CD4-positive, alpha-beta T cell treated with Interferon alpha-2 for 1 hour (primary cell): ENCODE data around the gene TXNRD2.
"Not testable (repeated sequence)": the region's sequence is repeated elsewhere in the genome, so short reads cannot be mapped to it uniquely, and the experiment has no call there.

ENCODE experiments used
- DNase-seq, 2 donors: peaks; one replicate each; pipeline ENCODE4 v3.0.0-alpha.2; 2020 to 2022

The TXNRD2 gene

GRCh38 chr22:19886605-19887255 lies 54.9 kb downstream of the TXNRD2 start:
- peak; percentile 37 to 56 for DNase-seq

DNA sequence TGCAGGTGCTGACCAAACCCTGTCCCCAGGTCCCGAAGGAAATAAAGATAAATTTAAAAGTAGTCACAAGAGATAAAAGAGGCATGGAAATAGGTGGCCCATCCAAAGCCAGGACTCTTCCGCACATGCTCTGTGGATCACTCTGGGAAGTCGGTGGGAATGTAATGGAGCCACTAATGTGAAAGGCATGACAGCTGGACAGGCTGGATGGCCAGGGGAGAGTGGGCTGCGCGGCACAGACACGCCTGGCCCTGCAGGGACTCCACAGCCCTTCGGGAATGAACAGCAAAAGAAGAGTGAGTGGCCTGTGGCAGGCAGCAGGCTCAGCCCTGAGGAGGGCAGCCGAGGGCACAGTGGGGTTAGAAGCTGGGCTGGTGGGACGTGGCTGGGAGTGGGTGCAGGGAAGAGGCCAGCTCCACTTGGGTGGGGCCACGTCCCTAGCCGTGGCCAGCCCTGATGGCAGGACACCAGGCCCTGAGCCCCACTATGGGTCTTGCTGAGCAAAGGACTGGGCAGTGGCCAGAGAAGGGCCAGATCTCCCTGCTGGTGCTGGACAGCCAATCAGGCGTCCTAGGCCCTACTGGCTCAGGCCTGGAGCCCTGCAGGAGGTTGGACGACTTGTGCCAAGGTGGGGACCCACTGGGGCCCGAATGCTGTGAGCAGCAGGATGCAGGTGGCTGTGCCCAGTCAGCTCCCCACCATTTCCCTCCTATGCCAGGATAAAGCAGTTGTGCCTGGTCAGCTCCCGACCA lies 55.6 kb downstream of the TXNRD2 start:
- DNase-seq = no peak

GRCh38 chr22:19884954-19885751 lies 56.5 kb downstream of the TXNRD2 start:
- DNase-seq = no peak

DNA sequence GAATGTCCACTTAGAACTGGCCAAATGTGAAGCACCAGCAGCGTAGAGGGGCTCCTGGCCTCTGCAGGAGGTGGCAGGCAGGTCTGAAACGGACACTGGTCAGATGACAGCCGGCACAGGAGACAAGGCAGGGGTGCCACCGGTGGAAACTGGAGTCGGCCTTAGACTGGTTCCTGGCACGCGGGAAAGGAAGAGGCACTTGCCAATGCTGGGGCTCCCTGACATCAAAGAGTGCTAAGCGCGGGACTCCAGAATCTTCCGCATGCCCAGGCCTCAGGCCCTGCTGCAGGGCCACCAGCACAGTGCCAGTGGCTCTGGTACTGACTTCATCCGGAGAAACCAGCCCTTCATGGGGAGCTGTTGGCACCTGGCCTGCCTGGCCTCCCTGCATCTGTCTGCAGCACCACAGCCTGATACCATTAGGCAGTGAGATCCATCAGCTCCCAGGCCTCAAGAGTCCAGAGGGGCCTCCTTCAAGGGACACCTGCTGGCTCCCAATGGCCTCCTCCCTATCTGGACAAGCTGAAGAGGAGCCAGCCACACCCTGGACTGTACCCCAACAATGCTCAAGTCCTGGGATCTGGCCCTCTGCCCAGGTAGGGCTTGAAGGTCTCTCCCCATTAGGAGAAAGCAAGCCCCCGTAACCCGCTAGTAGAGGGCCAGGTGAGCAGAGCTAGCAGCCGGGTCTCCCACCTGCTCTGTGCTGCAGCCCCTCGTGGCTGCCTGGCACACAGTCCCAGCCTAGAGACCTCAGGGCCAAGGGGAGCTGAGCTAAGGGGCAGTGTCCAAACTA lies 57.3 kb downstream of the TXNRD2 start:
- no peak for DNase-seq

- DNase-seq = not testable (repeated sequence)
Observed at GRCh38 chr22:19883446-19883845, 58.2 kb downstream of the TXNRD2 start.

DNA sequence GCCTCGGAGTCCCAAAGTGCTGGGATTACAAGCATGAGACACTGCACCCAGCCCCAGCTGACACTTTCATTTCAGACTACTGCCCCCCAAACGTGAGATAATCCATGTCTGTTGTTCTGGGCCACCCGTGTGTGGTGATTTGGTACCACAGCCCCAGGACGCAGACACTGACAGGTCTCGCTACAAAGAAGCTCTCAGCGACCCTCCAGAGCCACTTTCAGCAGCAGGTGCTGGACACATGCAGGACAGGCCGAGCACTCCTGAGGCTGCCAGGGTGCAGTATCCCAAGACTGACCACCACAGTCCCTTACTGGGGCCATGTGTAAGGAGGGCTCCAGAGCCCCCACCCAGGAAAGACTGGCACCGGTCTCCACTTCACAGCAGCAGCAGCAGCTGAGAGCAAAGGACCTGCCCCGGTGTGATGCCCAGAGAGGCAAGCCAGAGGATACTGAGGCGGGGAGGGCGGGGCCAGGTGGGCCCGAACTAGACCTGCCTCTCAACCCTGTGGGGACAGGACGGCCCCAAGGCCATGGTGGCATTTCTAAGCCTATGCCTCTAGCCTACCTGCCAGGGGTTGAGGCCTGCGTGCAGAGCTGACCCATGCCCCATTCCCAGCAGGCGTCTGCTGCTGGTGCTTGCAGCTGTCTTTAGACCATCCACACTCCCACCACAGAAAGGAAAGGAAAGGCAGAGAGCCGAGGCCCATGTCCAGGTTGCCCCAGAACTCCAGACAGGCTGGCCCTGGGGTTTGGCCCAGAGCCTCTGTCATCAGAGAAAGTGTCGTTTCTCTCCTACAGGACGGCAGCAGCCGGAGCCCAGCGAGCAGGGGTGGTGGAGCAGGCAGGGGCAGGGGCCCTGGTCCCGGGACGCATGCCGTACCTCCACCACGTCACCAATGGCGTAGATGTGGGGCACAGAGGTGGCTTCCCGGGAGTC lies 58.9 kb downstream of the TXNRD2 start:
- no peak for DNase-seq

GRCh38 chr22:19880786-19881569 lies 60.6 kb downstream of the TXNRD2 start:
- no peak for DNase-seq

GRCh38 chr22:19879992-19880785 lies 61.4 kb downstream of the TXNRD2 start:
- no peak for DNase-seq

DNA sequence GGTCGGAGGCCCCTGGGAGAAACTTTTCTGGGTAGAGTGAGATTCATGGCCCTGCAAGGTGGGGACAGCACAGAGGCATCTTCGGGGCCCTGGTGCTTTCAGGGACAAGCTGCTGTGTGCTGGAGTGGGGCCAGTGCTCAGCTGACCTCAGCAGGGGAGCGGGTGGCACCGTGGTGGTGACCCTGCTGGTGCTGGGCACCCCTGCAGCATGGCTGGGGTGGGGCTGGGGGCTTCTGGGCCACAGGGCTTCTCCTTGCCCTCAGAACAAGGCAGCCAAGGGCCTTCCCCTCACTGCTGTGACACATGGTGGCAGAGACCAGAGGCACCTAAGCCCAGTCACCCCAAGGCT lies 62.0 kb downstream of the TXNRD2 start:
- no peak for DNase-seq

- DNase-seq = no peak
Observed at GRCh38 chr22:19879246-19879570, 62.4 kb downstream of the TXNRD2 start.

DNA sequence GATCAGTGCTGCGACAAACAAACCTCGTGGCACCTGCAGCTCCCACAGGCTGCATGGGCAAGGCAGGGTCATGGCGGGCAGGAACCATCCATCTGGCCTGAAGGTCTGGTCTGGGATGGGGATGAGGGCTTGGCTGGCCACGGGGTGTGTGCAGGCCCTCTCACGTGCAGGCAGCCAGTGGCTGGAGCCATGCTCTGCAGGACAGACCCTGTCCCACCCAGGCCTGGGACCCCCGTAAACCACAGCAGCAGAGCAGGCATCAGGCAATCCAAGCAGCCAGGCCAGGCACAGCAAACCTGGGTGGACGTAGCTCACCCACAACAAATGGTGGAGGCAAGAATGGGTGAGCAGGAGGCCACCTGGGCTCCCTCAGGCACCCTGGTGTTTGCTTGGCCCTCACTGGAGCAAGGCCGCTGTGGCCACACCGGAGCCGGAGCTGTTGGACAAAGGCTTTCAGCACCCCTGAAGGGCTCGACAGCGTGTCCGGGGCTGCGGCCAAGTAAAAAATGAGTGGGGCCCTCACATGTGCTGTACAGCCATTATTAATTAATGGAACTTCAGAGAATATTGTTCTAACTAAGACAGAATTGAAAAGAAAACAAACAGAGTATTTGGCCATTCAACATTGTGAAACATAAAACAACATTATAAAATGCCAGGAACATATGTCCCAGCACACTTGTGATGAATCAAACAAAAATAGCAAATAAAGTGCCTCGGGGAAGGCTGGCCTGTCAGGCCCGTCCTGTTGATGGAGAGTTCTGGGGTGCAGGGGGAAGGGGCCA lies 63.0 kb downstream of the TXNRD2 start:
- DNase-seq = no peak

DNA sequence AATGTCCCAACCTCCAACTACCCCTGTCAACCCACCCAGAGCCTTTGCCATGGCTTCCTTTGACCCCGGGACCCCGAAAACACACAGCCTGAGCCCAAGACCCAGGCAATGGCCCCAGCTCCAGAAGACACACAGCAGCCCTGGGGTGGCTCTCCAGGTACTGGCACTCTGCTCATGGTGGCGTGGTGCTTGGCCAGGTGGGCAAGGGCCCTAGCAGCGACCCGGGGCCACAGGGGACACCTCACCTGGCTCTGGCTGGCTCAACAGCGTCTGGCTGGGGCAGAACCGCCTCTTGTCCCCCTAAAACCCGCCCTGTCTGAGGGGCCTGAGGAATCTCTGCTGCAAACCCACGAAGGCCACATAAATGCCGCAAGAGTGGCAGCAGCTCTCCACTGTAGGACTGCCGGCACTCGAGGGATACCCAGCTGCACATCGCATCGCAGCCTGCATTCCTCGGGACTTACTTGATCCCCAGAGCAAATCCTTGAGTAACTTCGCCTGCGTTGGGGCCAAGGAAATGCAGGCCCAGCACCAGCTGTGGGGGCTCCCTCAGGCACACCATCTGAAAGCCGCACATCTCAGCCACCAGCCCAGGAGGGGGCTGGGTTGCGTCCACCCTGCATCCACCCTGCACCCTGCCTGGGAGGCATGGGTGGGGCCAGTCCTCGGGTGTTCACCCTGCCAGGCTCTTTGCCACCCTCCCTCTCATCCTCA lies 63.8 kb downstream of the TXNRD2 start:
- no peak for DNase-seq

DNA sequence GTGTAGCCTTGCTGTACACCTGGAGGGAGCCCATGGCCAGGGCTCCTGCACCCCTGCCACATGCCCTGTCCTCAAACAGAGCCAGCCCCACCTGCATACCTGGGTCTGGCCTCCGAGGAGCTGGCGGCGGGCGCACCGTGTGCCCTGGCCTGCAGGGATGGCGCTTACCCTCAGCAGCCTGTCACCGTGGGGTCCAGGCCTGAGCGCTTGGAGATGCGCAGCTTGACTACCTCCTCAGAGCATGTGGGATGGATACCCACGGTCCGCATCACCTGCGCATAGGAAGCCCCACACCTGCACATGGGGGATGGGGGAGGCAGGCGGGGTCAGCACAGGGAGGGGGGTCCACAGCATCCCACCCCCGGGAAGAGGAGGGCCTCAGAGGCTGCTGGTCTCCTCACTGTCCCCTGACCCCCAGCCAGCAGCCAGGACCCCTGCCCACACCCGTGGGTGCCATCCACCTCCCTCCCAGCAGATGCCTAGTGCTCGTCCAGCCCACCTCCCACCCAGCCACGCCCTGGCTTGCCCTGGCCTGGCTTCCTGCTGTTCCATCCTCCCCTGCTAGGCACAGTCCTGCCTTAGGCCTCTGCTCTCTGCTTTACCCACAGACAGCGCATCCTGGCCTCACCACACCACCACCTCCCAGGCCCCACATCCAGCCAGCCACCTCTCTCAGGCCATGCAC lies 64.5 kb downstream of the TXNRD2 start:
- DNase-seq = no peak

DNA sequence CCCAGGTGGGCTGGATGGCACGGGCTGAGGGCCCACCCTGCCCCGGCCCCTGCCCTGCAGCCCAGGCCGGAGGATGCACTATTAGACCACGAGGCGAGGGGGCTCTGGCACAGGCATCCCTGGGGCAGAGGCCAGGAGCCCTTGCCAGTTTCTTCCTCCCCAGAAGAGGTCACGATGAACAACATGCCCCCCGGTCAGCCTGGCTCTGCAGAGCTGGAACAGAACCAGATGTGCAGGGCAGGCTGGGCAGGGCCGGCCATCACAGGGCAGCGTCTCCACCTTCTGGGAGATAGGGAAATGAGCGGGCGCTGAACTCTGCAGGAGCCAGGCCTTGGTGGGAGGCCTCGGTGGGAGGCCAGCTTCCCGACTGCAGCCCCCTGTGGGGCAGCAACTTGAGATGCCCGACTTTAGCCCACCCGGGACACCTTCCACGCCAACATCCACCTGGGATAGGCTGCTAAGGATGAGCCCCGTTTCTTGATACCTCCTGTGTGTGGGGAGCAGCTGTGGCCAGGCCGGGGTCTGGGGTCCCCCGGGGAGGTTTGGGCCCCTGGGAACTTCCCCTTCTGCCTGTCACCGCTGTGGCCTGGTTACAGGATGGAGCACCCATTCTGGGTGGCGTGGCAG lies 65.2 kb downstream of the TXNRD2 start:
- DNase-seq = no peak

GRCh38 chr22:19875531-19876313 lies 65.9 kb downstream of the TXNRD2 start:
- DNase-seq = no peak

- DNase-seq = no peak
Observed at GRCh38 chr22:19875061-19875530, 66.5 kb downstream of the TXNRD2 start.
